GM20000 (cell line): ENCODE measurements around the gene GGNBP2.

Experiments
- DNase-seq: peaks from one replicate; pipeline ENCODE4 v3.0.0; 2012; ENCODE audit warnings: low spot score
- CTCF ChIP-seq: IDR thresholded peaks from 2 replicates; pipeline ENCODE4 v1.5.1; 2012; ENCODE audit warnings: mild to moderate bottlenecking, control low read depth; ENCODE audit errors: extremely low read depth, missing control alignments

GGNBP2 gene

GRCh38 chr17:36625188-36625587 lies 80.5 kb downstream of the GGNBP2 start:
- no peak for TF ChIP-seq CTCF
- no peak for DNase-seq

GRCh38 chr17:36627101-36627500 lies 82.4 kb downstream of the GGNBP2 start:
- no peak for TF ChIP-seq CTCF
- DNase-seq: no peak

- DNase-seq: no peak
- no peak for TF ChIP-seq CTCF
Measured at GRCh38 chr17:36628576-36628975, 83.9 kb downstream of the GGNBP2 start.

DNA sequence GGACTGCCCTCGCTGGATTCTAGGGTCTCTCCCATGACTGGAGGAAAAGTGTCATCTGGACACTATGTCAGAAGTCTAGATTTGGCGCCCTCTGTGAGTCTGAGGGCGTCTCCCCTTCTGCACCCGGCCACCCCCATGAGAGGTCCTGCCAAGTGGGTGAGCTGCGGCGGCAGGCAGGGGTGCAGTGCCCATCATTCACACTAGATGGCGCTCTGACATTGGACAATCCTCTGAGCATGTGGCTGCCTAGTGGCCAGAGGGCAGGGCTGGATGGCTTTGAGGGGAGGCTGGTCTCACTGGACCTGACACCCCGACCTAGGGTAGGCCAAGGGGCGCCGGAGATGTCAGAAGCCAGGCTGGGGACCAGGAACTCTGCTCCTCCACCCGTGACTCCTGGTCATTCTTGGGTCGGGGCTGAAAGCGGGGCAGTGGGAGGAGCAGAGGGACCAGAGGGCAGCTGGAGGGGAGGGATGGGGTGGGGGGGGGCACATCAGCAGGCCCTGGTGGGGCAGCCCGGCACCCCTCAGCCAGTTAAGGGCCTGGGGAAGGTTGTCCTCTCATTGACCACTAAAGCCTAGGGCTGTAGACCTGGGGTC lies 84.6 kb downstream of the GGNBP2 start:
- DNase-seq: peak; percentile 86
- TF ChIP-seq CTCF: peak; percentile 95

- TF ChIP-seq CTCF: no peak
- no peak for DNase-seq
Measured at GRCh38 chr17:36629970-36630502, 85.3 kb downstream of the GGNBP2 start.

GRCh38 chr17:36631022-36631421 lies 86.3 kb downstream of the GGNBP2 start:
- no peak for DNase-seq

More at GRCh38 chr17:36631022-36631421, 86.3 kb downstream of the GGNBP2 start:
- TF ChIP-seq CTCF: no peak
